Ovary (tissue), 9 donors: ENCODE measurements around the gene DDI2. TPM values are rescaled to one million over a fixed set of nuclear protein-coding genes. Genes with fewer than 3 reads are reported as not detected.

ENCODE experiments used
- DNase-seq, 5 donors: peaks; one replicate each; pipeline ENCODE4 v3.0.0-alpha.2; 2019 to 2020
- H3K27ac ChIP-seq, 2 donors: fragments of 200-600 bp; one replicate each; pipeline versions ENCODE4 v1.5.1 to v1.8.0; 2019 to 2022
- H3K27me3 ChIP-seq: fragments of 200-600 bp; one replicate; pipeline ENCODE4 v1.8.0; 2022
- H3K36me3 ChIP-seq: fragments of 200-600 bp; sonication (generic); one replicate; pipeline ENCODE4 v1.5.1; 2019
- H3K4me1 ChIP-seq: one replicate; pipeline ENCODE4 v1.8.1; 2013; ENCODE audit warnings: mild to moderate bottlenecking, moderate library complexity; ENCODE audit not compliant: insufficient read depth
- H3K4me3 ChIP-seq: fragments of 200-600 bp; sonication (generic); one replicate; pipeline ENCODE4 v1.5.1; 2017
- H3K9me3 ChIP-seq, 2 donors: fragments of 200-600 bp in 1 of 2; sonication (generic) in 1 of 2; one replicate each; pipeline versions ENCODE4 v1.5.1 to v1.8.1; 2013 to 2019; ENCODE audit warnings: mild to moderate bottlenecking in 1 of 2, moderate library complexity in 1 of 2
- EP300 ChIP-seq: sonication (generic); formaldehyde crosslinking; IDR thresholded peaks from one replicate; pipeline ENCODE4 v1.6.1; 2017; ENCODE audit warnings: antibody characterized with exemption
- POLR2A ChIP-seq: fragments of 450-650 bp; IDR thresholded peaks from one replicate; pipeline ENCODE4 v1.6.1; 2017; ENCODE audit warnings: antibody characterized with exemption, mild to moderate bottlenecking, moderate library complexity
- WGBS, 3 donors: extraction: QIAGEN DNeasy Blood & Tissue Kit in 1 of 3; methylation state at CpG; one replicate each; pipeline versions ENCODE4 v1.1.5 to v1.1.7; 2013 to 2017; 5-methylcytosine and 5-hydroxymethylcytosine counted together
- intact Hi-C, 4 donors: fragments of 100-400 bp; cut with DNase I; formaldehyde crosslinking; loops; one replicate each; pipeline versions ENCODE4 v1.11.0 to v1.15.1; 2022 to 2023
- polyA plus RNA-seq, 2 donors: library from polyadenylated mRNA; stranded (reverse); fragments of 200-250 nt in 1 of 2; fragments of 350-450 nt in 1 of 2; fragmentation: Illumina TruSeq in 1 of 2; extraction: RNeasy Lipid Tissue Mini Kit (QIAGEN cat#74804) in 1 of 2; gene quantifications; one replicate each; pipeline ENCODE4 v1.2.3, GENCODE V29; 2013 to 2014
- total RNA-seq, 7 donors: library from RNA; depleted of rRNA in 2 of 7; stranded (reverse); fragments of >200 nt in 2 of 7; fragmentation: NEBNext Ultra II Directional in 3 of 7; extraction: Animal tissue kit (Norgen Biotek cat#: 25700) in 3 of 7; gene quantifications; one replicate each; pipeline versions ENCODE4 v1.1.0 to v1.2.4, GENCODE V29; 2016 to 2023
- TF ChIP-seq, protein P1 (sequence below), 3 donors: fragments of 450-650 bp in 2 of 3; fragments of 200-600 bp in 1 of 3; IDR thresholded peaks; one replicate each; pipeline versions ENCODE4 v1.5.1 to v1.8.0; 2016 to 2022; ENCODE audit warnings: antibody characterized with exemption in 3 of 3, mild to moderate bottlenecking in 1 of 3
- donor health status: DM: no; HTN: no; CAD: no; lungs with moderate emphysema.
- donor health status: DM: no; HTN: no; CAD: no.
- donor health status: Bipolar disorder and iron deficiency.
- donor health status: DM: yes; HTN: yes; CAD: no.
- donor health status: DM: no; HTN: no; CAD: no.
- donor health status: DM: yes; HTN: yes; CAD: no.

DDI2 gene
- total and polyA plus RNA-seq, 9 donors, result 4.2 to 30.9 (median 22.2) TPM

DNA sequence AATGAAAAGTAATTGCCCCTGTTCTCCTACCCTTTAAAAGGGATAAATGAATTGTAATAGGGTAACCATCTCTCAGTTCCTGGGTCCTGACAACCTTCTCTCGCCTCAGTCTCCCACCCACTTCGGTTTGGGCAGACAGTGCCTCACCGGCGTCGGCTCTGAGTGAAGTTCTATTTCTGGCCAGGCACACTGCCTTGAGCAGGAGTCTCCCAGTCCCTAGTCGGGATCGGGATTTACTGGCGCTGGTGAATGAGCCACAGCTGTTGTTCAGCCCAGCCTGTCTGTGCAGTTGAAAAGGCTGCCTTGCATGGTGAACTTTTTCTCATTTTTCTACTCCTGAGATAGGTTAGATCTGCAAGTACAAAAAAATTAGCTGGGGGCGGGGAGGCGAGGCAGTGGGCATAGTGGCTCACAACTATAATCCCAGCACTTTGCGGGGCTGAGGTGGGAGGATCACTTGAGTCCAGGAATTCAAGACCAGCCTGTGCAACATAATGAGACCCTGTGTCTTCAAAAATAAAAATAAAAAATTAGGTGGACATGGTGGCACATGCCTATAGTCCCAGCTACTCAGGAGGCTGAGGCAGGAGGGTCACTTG, 74.3 kb downstream of the DDI2 start:
- no peak overlapping the region for H3K4me3 ChIP-seq
- H3K27ac ChIP-seq, result no peak overlapping the region
- H3K27me3 ChIP-seq, result no peaks in the 10 kb centered on the region
- 19 to 27% (median 25%) methylated on average over 11 of the region's 11 CpGs for WGBS, 3 donors
- no peaks in the 10 kb centered on the region for H3K36me3 ChIP-seq
- intact Hi-C loops, result no loop called here
- TF ChIP-seq EP300 (no peak), POLR2A (no peak)
- TF ChIP-seq, protein P1, sequence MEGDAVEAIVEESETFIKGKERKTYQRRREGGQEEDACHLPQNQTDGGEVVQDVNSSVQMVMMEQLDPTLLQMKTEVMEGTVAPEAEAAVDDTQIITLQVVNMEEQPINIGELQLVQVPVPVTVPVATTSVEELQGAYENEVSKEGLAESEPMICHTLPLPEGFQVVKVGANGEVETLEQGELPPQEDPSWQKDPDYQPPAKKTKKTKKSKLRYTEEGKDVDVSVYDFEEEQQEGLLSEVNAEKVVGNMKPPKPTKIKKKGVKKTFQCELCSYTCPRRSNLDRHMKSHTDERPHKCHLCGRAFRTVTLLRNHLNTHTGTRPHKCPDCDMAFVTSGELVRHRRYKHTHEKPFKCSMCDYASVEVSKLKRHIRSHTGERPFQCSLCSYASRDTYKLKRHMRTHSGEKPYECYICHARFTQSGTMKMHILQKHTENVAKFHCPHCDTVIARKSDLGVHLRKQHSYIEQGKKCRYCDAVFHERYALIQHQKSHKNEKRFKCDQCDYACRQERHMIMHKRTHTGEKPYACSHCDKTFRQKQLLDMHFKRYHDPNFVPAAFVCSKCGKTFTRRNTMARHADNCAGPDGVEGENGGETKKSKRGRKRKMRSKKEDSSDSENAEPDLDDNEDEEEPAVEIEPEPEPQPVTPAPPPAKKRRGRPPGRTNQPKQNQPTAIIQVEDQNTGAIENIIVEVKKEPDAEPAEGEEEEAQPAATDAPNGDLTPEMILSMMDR (IDR thresholded peaks at IDR 0.05), result no peak
- H3K4me1 ChIP-seq, result peaks cover 5% of the 10 kb centered on the region
- DNase-seq, result peak in 4 of 5 donors; percentile 37 to 50 (median 46)
- no peaks in the 10 kb centered on the region for H3K9me3 ChIP-seq

DNA sequence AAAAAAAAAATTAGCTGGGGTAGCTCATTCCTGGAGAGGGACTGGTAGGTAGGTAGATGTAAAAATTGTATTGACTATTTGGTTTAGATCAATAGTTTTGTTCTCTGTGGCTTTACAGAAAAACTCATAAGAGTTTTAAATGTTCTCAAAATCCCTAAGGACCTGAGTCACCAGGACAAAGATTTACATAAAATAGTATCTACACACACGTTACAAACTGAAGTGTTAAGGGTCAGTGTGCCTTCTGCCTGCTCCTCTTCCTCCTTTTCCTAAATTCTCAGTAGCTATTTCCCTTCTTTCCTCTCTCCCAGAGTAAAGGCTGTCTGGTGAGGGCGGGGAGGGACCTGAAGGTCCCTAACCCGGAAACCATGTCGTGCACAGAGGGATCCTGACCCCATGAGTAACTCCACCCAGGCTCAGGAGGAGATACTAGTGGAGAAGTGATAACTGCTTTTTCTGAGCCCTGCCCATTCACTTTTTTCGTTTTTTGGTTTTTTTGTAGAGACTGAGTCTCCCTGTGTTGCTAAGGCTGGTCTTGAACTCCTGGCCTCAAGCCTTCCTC, 74.9 kb downstream of the DDI2 start:
- H3K27me3 ChIP-seq, result no peaks in the 10 kb centered on the region
- no peak for TF ChIP-seq EP300
- TF ChIP-seq, protein P1 (IDR thresholded peaks at IDR 0.05), result no peak
- no peak for TF ChIP-seq POLR2A
- 62 to 71% (median 68%) methylated on average over 5 of the region's 5 CpGs for WGBS, 3 donors

DNA sequence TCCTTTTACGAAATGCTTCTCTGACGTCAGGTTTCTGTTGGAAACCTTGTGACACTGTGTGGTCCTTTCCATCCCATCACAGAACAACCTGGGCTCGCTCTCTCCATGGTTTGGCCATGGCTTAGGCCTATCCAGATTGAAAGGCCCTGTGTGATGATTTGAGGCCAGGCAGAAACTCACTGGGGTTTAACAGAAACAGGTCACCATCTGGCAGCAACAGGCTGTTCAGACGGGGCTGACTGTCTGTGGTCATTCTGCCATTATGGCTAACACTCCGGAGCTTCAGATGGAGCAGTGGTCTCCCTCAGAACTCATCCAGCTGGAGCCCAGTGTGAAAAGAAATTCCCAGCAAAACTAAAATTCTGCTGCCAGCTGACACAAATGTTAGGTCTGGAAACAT, 76.1 kb downstream of the DDI2 start:
- intact Hi-C loops, result no loop called here
- TF ChIP-seq, protein P1 (IDR thresholded peaks at IDR 0.05), result no peak
- TF ChIP-seq EP300 (no peak), POLR2A (no peak)
- Histone ChIP-seq H3K4me1 (peaks cover 3% of the 10 kb centered on the region), H3K27ac (no peak overlapping the region), H3K36me3 (no peaks in the 10 kb centered on the region), H3K9me3 (no peaks in the 10 kb centered on the region), H3K4me3 (no peak overlapping the region), H3K27me3 (no peaks in the 10 kb centered on the region)
- DNase-seq, result no peak
- 80 to 88% (median 83%) methylated on average over 5 of the region's 5 CpGs for WGBS, 3 donors

More for the DNA sequence above, 74.9 kb downstream of the DDI2 start:
- no peaks in the 10 kb centered on the region for H3K36me3 ChIP-seq
- no peak for DNase-seq
- intact Hi-C loops, result no loop called here
- peaks cover 5% of the 10 kb centered on the region for H3K4me1 ChIP-seq
- no peaks in the 10 kb centered on the region for H3K9me3 ChIP-seq
- no peak overlapping the region for H3K4me3 ChIP-seq
- H3K27ac ChIP-seq, result no peak overlapping the region

DNA sequence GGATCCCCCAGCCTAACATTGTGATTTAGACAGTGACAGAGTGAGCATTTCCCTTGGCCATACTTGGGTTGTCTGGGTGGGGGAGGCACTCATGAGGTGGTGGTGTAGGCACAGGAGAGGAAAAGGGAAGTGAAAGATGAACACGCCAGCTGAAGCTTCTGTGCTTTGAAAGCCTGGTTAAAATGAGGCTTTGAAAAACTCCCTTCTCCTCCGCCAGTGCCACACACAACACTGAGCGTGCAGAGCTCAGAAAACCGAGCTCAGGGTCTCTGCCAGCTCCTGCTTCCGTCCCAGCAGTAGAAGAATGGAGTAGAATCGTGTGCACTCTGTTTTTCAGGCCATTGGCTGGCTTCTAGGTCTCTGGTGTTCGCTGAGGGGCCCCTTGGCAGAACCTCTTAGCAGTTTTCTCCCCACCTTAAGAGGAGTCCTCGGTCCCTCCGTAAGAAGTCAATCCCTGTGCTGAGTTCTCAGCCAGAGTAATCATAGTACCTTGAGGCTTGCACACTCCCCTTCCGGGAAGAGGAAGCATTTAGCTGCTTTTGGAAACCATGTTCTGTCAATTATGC, 79.8 kb downstream of the DDI2 start:
- Histone ChIP-seq H3K4me3 (no peak overlapping the region), H3K4me1 (peaks cover 2% of the 10 kb centered on the region), H3K27me3 (no peaks in the 10 kb centered on the region), H3K27ac (no peak overlapping the region), H3K9me3 (no peaks in the 10 kb centered on the region), H3K36me3 (no peaks in the 10 kb centered on the region)
- no peak for DNase-seq
- 67 to 77% (median 75%) methylated on average over 10 of the region's 10 CpGs for WGBS, 3 donors
- TF ChIP-seq, protein P1 (IDR thresholded peaks at IDR 0.05), result no peak
- TF ChIP-seq POLR2A (no peak), EP300 (no peak)
- intact Hi-C loops, result no loop called here
